Subcutaneous adipose tissue (tissue), 4 donors: Measurements from ENCODE around the gene SCAMP4. TPM values are rescaled to one million over a fixed set of nuclear protein-coding genes. Genes with fewer than 3 reads are reported as not detected.

ENCODE experiments used
- total RNA-seq, 4 donors: library from RNA; depleted of rRNA; stranded (reverse); fragments of >200 nt; gene quantifications; one replicate each; pipeline ENCODE4 v1.1.0, GENCODE V29; 2016
- TF ChIP-seq, protein P1 (sequence below): fragments of 450-650 bp; IDR thresholded peaks from one replicate; pipeline ENCODE4 v1.5.1; 2016; ENCODE audit warnings: low read depth, mild to moderate bottlenecking, control low read depth, antibody characterized with exemption, moderate library complexity

The SCAMP4 gene
- total RNA-seq, 4 donors from 2014 or later, result 20.9 to 45.8 (median 42.4) TPM

DNA sequence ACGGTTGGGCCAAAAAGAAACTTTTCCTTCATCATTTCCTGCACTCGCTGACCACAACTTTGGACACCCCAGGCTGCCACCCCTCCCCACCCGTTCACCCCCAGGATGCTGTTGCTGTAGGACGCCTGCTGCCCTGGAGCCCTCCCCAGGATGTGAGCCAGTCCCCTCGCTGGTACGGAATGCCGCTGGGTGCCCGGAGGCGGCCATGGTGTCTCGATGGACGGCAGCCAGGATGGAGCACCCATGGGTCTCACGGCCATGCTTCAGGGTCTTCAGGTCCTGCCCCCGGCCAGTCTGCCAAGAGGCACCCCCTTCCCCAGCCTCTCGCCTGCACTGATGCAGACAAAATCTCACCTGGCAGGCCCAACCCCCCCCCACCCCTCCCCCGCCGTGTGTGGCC lies 20.3 kb downstream of the SCAMP4 start:
- TF ChIP-seq, protein P1, sequence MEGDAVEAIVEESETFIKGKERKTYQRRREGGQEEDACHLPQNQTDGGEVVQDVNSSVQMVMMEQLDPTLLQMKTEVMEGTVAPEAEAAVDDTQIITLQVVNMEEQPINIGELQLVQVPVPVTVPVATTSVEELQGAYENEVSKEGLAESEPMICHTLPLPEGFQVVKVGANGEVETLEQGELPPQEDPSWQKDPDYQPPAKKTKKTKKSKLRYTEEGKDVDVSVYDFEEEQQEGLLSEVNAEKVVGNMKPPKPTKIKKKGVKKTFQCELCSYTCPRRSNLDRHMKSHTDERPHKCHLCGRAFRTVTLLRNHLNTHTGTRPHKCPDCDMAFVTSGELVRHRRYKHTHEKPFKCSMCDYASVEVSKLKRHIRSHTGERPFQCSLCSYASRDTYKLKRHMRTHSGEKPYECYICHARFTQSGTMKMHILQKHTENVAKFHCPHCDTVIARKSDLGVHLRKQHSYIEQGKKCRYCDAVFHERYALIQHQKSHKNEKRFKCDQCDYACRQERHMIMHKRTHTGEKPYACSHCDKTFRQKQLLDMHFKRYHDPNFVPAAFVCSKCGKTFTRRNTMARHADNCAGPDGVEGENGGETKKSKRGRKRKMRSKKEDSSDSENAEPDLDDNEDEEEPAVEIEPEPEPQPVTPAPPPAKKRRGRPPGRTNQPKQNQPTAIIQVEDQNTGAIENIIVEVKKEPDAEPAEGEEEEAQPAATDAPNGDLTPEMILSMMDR, result no peak

- TF ChIP-seq, protein P1, result no peak
Measured at GRCh38 chr19:1929021-1929742, 24.0 kb downstream of the SCAMP4 start.

GRCh38 chr19:1931445-1931844 lies 26.2 kb downstream of the SCAMP4 start:
- TF ChIP-seq, protein P1, result no peak

DNA sequence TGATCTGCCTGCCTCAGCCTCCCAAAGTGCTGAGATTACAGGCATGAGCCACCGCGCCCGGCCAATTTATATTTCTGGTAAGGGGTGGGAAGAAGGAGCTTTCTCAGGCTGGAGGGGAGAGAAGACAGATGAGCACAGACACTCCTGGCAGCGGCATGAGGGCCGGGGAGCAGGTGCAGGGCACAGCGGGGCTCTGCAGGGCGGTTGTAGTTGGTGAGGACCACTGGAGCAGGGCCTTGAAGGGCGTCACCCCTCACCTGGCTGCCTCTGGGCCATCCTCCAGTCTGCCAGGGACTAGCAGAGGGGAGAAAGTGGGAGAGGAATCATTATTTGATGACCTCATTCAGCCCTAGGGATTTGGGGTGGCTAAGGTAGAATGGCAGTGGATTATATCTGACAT lies 27.2 kb downstream of the SCAMP4 start:
- TF ChIP-seq, protein P1, result no peak

DNA sequence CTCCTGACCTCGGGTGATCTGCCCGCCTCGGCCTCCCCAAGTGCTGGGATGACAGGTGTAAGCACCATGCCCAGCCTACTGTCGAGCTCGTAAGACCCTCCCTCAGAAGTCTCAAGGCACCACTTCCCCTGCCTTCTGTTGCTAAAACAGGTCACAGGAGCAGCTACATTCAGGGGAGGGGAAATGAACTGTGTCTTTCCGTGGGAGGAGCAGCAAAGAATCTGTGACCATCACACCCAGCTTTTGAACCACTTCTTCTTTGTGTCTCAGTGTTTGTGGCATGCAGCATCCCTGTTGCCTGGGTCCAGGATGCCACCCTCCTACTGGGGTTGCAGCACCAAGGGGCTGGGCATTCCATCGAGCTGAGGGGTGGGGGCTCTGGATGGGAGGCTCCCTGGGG lies 28.0 kb downstream of the SCAMP4 start:
- TF ChIP-seq, protein P1, result no peak

DNA sequence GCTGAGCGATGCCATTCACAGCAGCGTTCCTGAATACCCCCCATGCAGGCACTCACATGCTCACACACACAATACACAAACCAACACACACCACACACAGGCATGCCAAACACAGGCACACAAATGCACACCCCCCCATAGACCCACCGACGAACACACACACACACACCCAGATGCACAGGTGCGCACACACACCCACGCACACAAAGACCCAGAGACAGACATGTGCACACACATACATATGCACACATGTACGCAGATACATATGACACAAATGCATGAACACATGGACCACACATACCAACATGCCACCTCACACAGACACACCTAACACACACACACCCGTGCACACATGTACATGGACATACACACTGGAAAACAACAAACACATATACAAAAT lies 28.7 kb downstream of the SCAMP4 start:
- TF ChIP-seq, protein P1, result no peak

DNA sequence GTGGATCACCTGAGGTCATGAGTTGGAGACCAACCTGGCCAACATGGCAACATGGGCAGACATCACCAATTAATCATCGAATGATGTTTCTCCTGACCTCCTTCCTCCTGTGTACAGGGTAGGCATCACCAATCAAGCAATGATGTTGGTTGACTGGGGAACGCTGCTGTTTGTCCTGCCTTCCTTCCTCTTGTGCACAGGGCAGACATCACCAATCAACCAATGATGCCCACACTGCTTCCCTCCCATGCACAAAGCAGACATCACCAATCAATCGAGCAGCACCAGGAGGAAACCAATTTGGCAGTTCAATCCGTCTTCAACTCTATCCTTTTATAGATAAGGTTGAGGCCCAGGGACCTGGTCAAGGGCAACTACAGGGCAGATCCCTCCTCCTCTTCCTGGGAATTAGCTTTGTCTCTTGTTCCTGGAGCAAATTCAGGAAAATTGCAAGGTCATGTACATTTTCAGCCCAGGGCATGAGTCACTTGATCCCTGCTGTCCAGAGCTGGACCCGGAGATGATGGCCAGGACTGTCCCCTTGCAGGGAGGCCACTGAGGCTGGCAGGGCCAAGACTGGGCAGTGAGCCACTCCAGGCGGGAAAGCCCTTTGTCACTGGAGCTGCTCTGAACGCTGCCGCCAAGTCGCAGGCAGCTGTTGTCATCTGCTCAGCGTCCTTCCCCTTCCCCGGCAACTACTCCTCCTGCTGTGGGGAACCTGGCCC lies 30.4 kb downstream of the SCAMP4 start:
- TF ChIP-seq, protein P1, result no peak
